ENCODE data around the gene LARGE1.

DNA sequence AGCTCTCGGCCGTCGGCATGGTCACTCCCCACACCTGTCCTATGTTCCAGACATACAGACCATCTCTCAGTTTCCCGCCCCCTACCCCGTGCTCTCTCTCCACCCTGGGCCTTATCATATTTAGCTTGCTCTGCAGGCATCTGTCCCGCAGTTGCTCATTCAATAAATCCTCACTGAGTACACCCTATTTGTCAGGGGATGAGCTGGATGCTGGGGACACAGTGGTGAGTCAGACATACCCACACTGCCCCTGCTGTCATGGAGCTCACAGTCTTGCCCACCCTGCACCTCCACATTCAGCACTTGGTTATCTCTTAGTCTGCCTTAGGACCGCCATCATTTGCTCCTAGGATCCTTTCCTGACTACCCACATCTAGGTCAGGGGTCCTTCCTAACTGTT is 313.8 kb downstream of the LARGE1 start:
- TF ChIP-seq, protein P1, sequence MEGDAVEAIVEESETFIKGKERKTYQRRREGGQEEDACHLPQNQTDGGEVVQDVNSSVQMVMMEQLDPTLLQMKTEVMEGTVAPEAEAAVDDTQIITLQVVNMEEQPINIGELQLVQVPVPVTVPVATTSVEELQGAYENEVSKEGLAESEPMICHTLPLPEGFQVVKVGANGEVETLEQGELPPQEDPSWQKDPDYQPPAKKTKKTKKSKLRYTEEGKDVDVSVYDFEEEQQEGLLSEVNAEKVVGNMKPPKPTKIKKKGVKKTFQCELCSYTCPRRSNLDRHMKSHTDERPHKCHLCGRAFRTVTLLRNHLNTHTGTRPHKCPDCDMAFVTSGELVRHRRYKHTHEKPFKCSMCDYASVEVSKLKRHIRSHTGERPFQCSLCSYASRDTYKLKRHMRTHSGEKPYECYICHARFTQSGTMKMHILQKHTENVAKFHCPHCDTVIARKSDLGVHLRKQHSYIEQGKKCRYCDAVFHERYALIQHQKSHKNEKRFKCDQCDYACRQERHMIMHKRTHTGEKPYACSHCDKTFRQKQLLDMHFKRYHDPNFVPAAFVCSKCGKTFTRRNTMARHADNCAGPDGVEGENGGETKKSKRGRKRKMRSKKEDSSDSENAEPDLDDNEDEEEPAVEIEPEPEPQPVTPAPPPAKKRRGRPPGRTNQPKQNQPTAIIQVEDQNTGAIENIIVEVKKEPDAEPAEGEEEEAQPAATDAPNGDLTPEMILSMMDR (IDR thresholded peaks at IDR 0.05), result no peak
- TF ChIP-seq POLR2A (IDR thresholded peaks at IDR 0.05), result no peak

Measured in uterus (tissue), 2 donors.